SK-N-SH (cell line): Measurements from ENCODE around the gene PCNX1. TPM values are rescaled to one million over a fixed set of nuclear protein-coding genes. Genes with fewer than 3 reads are reported as not detected.

ENCODE experiments used
- CTCF ChIA-PET: fragments of 300-600, 350-600 bp; formaldehyde crosslinking; extraction: SDS; loops from one replicate; lab custom pipeline; 2021; lab: Yijun Ruan, JAX
- POLR2A ChIA-PET: fragments of 350-600 bp; sonication (Branson Sonifier 250); formaldehyde crosslinking; extraction: SDS; loops from one replicate; lab custom pipeline; 2020; ENCODE audit warnings: antibody characterized with exemption, inconsistent platforms; lab: Yijun Ruan, JAX
- DNase-seq: peaks from one replicate; pipeline ENCODE4 v3.0.0; 2012
- H2AFZ ChIP-seq: fragments of 200-600 bp; sonication (generic); 2 replicates; pipeline ENCODE4 v1.8.1; 2016; ENCODE audit warnings: antibody characterized with exemption, mild to moderate bottlenecking, low read depth
- H3F3A ChIP-seq: fragments of 200-600 bp; sonication (generic); replicated peaks from 2 replicates; pipeline ENCODE3; 2016; ENCODE audit warnings: antibody characterized with exemption, mild to moderate bottlenecking; ENCODE audit not compliant: insufficient read depth
- H3K27ac ChIP-seq, 2 experiments: fragments of 200-500 bp in 1 of 2; fragments of 200-600 bp in 1 of 2; sonication (Bioruptor generic) in 1 of 2; sonication (generic), shearing (Covaris generic) in 1 of 2; 2 replicates each; pipeline versions ENCODE4 v1.5.1 to v1.6.1; 2014 to 2016; ENCODE audit warnings: low read depth in 2 of 2, inconsistent platforms in 1 of 2, low read length in 1 of 2, mild to moderate bottlenecking in 1 of 2, mixed read lengths in 1 of 2
- H3K27me3 ChIP-seq: fragments of 200-600 bp; sonication (generic), shearing (Covaris generic); 2 replicates; pipeline ENCODE4 v1.6.1; 2016; ENCODE audit warnings: mixed run types; ENCODE audit not compliant: insufficient read depth
- H3K36me3 ChIP-seq, 2 experiments: fragments of 200-500 bp in 1 of 2; fragments of 200-600 bp in 1 of 2; sonication (Bioruptor generic) in 1 of 2; sonication (generic) in 1 of 2; replicated peaks in 1 of 2; 2 replicates each; pipeline versions ENCODE3 to v1.5.1; 2014 to 2016; ENCODE audit warnings: low read length in 1 of 2, mild to moderate bottlenecking in 1 of 2; ENCODE audit not compliant: insufficient read depth in 2 of 2, control insufficient read depth in 1 of 2
- H3K4me1 ChIP-seq, 2 experiments: fragments of 200-500 bp in 1 of 2; fragments of 200-600 bp in 1 of 2; sonication (Bioruptor generic) in 1 of 2; sonication (generic), shearing (Covaris generic) in 1 of 2; 2 replicates each; pipeline versions ENCODE4 v1.5.1 to v1.6.1; 2014 to 2016; ENCODE audit warnings: low read depth in 1 of 2, low read length in 1 of 2, mixed run types in 1 of 2; ENCODE audit not compliant: insufficient read depth in 2 of 2, control insufficient read depth in 1 of 2
- H3K4me2 ChIP-seq: fragments of 200-600 bp; sonication (generic), shearing (Covaris generic); 2 replicates; pipeline ENCODE4 v1.6.1; 2017; ENCODE audit warnings: mixed run types
- H3K4me3 ChIP-seq, 2 experiments: fragments of 200-500 bp in 1 of 2; fragments of 200-600 bp in 1 of 2; sonication (Bioruptor generic) in 1 of 2; sonication (generic), shearing (Covaris generic) in 1 of 2; 2 replicates each; pipeline versions ENCODE4 v1.5.1 to v1.8.1; 2014 to 2016; ENCODE audit warnings: low read depth in 2 of 2, inconsistent platforms in 1 of 2, low read length in 1 of 2, mild to moderate bottlenecking in 1 of 2, mixed read lengths in 1 of 2, moderate library complexity in 1 of 2
- H3K79me2 ChIP-seq: fragments of 200-600 bp; sonication (generic); 2 replicates; pipeline ENCODE4 v1.8.1; 2017; ENCODE audit warnings: mild to moderate bottlenecking; ENCODE audit not compliant: insufficient read depth
- H3K9ac ChIP-seq: fragments of 200-600 bp; sonication (generic); 2 replicates; pipeline ENCODE4 v1.6.1; 2017; ENCODE audit warnings: mixed run types
- H3K9me2 ChIP-seq: fragments of 200-600 bp; sonication (generic); 2 replicates; pipeline ENCODE4 v1.6.1; 2017; ENCODE audit warnings: mixed run types
- H3K9me3 ChIP-seq: fragments of 200-600 bp; sonication (generic); 2 replicates; pipeline ENCODE4 v1.6.1; 2017; ENCODE audit warnings: mixed run types, mild to moderate bottlenecking, moderate library complexity
- H4K20me1 ChIP-seq: fragments of 200-600 bp; sonication (generic); 2 replicates; pipeline ENCODE4 v1.6.1; 2017; ENCODE audit warnings: mild to moderate bottlenecking, mixed run types; ENCODE audit not compliant: insufficient read depth
- CHD2 ChIP-seq: fragments of 150-350 bp; IDR thresholded peaks from 2 replicates; pipeline ENCODE4 v1.6.1; 2018; ENCODE audit warnings: low read length; ENCODE audit not compliant: partially characterized antibody
- CTCF ChIP-seq: fragments of 200-600 bp; sonication (generic); IDR thresholded peaks from 2 replicates; pipeline ENCODE4 v1.6.1; 2017; ENCODE audit warnings: antibody characterized with exemption, mild to moderate bottlenecking, moderate library complexity
- ELF1 ChIP-seq: IDR thresholded peaks from 2 replicates; pipeline ENCODE4 v1.4.0; 2012
- EP300 ChIP-seq, 2 experiments: IDR thresholded peaks; 2 replicates each; pipeline versions ENCODE4 v1.4.0 to v1.6.1; 2012; ENCODE audit warnings: borderline replicate concordance in 1 of 2, low read depth in 1 of 2, low read length in 1 of 2
- FOXM1 ChIP-seq: IDR thresholded peaks from 2 replicates; pipeline ENCODE4 v1.4.0; 2012; ENCODE audit warnings: low read depth, mild to moderate bottlenecking
- GABPA ChIP-seq: IDR thresholded peaks from 2 replicates; pipeline ENCODE4 v1.4.0; 2012; ENCODE audit warnings: low read depth, mild to moderate bottlenecking
- GATA2 ChIP-seq: sonication (generic); formaldehyde crosslinking; IDR thresholded peaks from 2 replicates; pipeline ENCODE4 v1.5.0; 2020; ENCODE audit warnings: mild to moderate bottlenecking, missing genetic modification reagents
- MAX ChIP-seq: IDR thresholded peaks from 2 replicates; pipeline ENCODE4 v1.4.0; 2012; ENCODE audit warnings: low read depth
- MXI1 ChIP-seq: IDR thresholded peaks from 2 replicates; pipeline ENCODE4 v1.6.1; 2012; ENCODE audit warnings: mild to moderate bottlenecking, low read depth, low read length, improper control_type of control experiment
- NRF1 ChIP-seq: IDR thresholded peaks from 2 replicates; pipeline ENCODE4 v1.6.1; 2012; ENCODE audit warnings: low read depth, mild to moderate bottlenecking, low read length
- PBX3 ChIP-seq: IDR thresholded peaks from 2 replicates; pipeline ENCODE4; 2012
- RCOR1 ChIP-seq: fragments of 150-350 bp; IDR thresholded peaks from 2 replicates; pipeline ENCODE4 v1.6.1; 2017; ENCODE audit warnings: antibody characterized with exemption, low read length
- RFX5 ChIP-seq: IDR thresholded peaks from 2 replicates; pipeline ENCODE4 v1.6.1; 2012; ENCODE audit warnings: mild to moderate bottlenecking, improper control_type of control experiment, low read length
- RXRA ChIP-seq: IDR thresholded peaks from 2 replicates; pipeline ENCODE4 v1.4.0; 2012; ENCODE audit warnings: low read depth, mild to moderate bottlenecking, borderline replicate concordance
- TAF1 ChIP-seq: IDR thresholded peaks from 2 replicates; pipeline ENCODE4 v1.6.1; 2012; ENCODE audit warnings: low read depth, mild to moderate bottlenecking, low read length, moderate library complexity, borderline replicate concordance
- TCF12 ChIP-seq: IDR thresholded peaks from 2 replicates; pipeline ENCODE4 v1.4.0; 2012
- YY1 ChIP-seq: IDR thresholded peaks from 2 replicates; pipeline ENCODE4 v1.4.0; 2012; ENCODE audit warnings: low read depth, mild to moderate bottlenecking
- ZBTB33 ChIP-seq: IDR thresholded peaks from 2 replicates; pipeline ENCODE4 v1.4.0; 2012; ENCODE audit warnings: low read depth, borderline replicate concordance
- WGBS: methylation state at CpG from one replicate; pipeline ENCODE4 v1.1.6; 2017; ENCODE audit warnings: low lambda C conversion rate; 5-methylcytosine and 5-hydroxymethylcytosine counted together
- polyA plus RNA-seq, 3 experiments: library from polyadenylated mRNA; depleted of rRNA; stranded (reverse); fragments of >200 nt; gene quantifications; 2 replicates each; pipeline ENCODE4 v1.2.3, GENCODE V29; 2012
- TF ChIP-seq, protein P1 (sequence below): IDR thresholded peaks from 2 replicates; pipeline ENCODE4 v1.4.0; 2012; ENCODE audit warnings: low read depth, borderline replicate concordance

PCNX1 gene
- polyA plus RNA-seq, 1 of the 3 experiments (the other 2 are of a cell fraction), result 9.4 TPM

DNA sequence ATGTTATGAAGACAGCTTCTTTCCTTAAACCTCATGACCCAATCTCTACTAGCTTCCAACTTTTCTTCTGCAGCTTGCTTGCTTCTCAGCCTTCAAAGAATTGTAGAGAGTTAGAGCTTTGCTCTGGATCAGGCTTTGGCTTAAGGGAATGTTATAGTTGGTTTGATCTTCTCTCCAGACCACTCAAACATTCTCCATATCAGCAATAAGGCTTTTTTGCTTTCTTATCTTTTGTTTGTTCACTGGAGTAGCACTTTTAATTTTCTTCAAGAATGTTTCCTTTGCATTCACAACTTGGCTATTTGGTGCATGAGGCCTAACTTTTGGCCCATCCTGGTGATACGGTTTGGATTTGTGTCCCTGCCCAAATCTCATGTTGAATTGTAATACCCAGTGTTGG is 163.8 kb downstream of the PCNX1 start:
- Histone ChIP-seq H2AFZ (no peak overlapping the region), H3K27ac (no peak overlapping the region), H3K4me1 (no peaks in the 10 kb centered on the region), H4K20me1 (no peaks in the 10 kb centered on the region), H3K79me2 (no peaks in the 10 kb centered on the region), H3K4me3 (no peak overlapping the region), H3K9ac (no peak overlapping the region), H3K27me3 (no peaks in the 10 kb centered on the region), H3K4me2 (no peak overlapping the region), H3K9me3 (no peaks in the 10 kb centered on the region), H3K9me2 (no peaks in the 10 kb centered on the region), H3F3A (peaks cover 9% of the 10 kb centered on the region)
- CTCF ChIA-PET, result no interaction called here
- POLR2A ChIA-PET, result no interaction called here
- no peak for DNase-seq
- 80% methylated on average over 1 of the region's 1 CpG for WGBS
- TF ChIP-seq RXRA (no peak), MAX (no peak), FOXM1 (no peak), RFX5 (no peak), TCF12 (no peak), YY1 (no peak), RCOR1 (no peak), ELF1 (no peak), PBX3 (no peak), NRF1 (no peak), EP300 (IDR thresholded peaks at IDR 0.05; ENCODE audit: borderline replicate concordance in 1 of 2, low read depth in 1 of 2, low read length in 1 of 2) (no peak), CTCF (no peak), CHD2 (no peak), GATA2 (no peak), GABPA (no peak), TAF1 (no peak), MXI1 (no peak), ZBTB33 (no peak)
- TF ChIP-seq, protein P1, sequence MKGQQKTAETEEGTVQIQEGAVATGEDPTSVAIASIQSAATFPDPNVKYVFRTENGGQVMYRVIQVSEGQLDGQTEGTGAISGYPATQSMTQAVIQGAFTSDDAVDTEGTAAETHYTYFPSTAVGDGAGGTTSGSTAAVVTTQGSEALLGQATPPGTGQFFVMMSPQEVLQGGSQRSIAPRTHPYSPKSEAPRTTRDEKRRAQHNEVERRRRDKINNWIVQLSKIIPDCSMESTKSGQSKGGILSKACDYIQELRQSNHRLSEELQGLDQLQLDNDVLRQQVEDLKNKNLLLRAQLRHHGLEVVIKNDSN, result no peak
- TF ChIP-seq, all 33 proteins: peak for 0
- H3K36me3 ChIP-seq, result peaks cover 33 to 71% of the 10 kb centered on the region in 2 experiments
